Measurements from ENCODE around the gene TRMT10B. TPM values are rescaled to one million over a fixed set of nuclear protein-coding genes. Genes with fewer than 3 reads are reported as not detected.

Gene TRMT10B
- 10 to 100 TPM in 2 of 6 donors, 1 to 10 TPM in 4; 3.8 to 18.9 (median 8.3) TPM for total RNA-seq

DNA sequence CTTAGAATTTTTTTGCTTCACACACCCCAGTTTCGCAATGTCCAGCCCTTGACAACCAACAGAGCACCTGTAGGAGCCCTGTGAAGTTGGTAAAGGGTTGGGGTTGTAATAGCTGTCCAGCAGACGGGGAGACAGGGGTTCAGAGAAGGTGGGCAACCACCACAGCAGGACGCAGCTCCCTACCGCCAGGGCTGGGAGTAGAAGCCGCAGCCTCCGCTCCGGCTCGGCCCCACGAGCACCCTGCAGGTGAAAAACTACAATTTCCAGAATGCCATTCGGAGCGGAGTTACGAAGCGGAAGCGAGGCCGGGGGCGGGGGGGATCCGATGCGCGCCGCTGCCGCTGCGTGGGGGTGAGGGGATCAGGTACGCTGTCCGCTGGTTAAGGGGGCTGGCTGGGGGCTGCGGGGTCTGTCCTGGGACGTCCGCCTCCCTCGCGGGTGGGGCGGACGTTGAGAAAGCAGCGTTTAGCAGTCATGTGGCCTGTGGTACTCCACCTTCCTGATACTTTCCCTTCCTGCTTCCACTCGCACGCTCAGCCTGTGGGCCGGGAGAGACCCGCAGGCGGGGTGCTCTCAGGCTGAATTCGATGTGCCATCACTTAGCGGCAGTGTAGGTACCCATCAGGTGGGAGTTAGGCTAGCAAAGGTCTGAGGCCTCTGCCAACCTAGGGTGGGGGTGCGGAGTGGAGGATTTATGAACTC, at the start of gene TRMT10B:
Gene TRMT10B (plus strand): TSS at position 317 of the 702 bp plus-strand sequence. CDS start 8,127 bp downstream, outside the sequence.
- Histone ChIP-seq H3K9me3 (no peaks in the 10 kb centered on the region), H3K4me3 (peak within 1 kb of the TSS; percentile 29 to 84 (median 74)), H3K27ac (peak within 1 kb of the TSS; percentile 71 to 93 (median 85)), H3K27me3 (no peaks in the 10 kb centered on the region), H3K36me3 (no peaks in the 10 kb centered on the region), H3K4me1 (peaks cover 9 to 20% (median 13%) of the 10 kb centered on the region in 4 donors)
- peak; percentile 61 to 94 for DNase-seq
- peak; percentile 86 to 97 for ATAC-seq (ENCODE audit: low FRiP score in 2 of 2)
- peak in 1 of 4 donors; percentile 40 for TF ChIP-seq POLR2A (IDR thresholded peaks at IDR 0.05)
- TF ChIP-seq, protein P1, sequence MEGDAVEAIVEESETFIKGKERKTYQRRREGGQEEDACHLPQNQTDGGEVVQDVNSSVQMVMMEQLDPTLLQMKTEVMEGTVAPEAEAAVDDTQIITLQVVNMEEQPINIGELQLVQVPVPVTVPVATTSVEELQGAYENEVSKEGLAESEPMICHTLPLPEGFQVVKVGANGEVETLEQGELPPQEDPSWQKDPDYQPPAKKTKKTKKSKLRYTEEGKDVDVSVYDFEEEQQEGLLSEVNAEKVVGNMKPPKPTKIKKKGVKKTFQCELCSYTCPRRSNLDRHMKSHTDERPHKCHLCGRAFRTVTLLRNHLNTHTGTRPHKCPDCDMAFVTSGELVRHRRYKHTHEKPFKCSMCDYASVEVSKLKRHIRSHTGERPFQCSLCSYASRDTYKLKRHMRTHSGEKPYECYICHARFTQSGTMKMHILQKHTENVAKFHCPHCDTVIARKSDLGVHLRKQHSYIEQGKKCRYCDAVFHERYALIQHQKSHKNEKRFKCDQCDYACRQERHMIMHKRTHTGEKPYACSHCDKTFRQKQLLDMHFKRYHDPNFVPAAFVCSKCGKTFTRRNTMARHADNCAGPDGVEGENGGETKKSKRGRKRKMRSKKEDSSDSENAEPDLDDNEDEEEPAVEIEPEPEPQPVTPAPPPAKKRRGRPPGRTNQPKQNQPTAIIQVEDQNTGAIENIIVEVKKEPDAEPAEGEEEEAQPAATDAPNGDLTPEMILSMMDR (IDR thresholded peaks at IDR 0.05): peak in 2 of 6 experiments; percentile 13 to 37
- TF ChIP-seq EP300 (IDR thresholded peaks at IDR 0.05): no peak
- peak in 1 of 2 donors; percentile 11 for TF ChIP-seq POLR2AphosphoS5 (IDR thresholded peaks at IDR 0.05)
- 6 to 50% methylated on average over 2 to 17 of the region's 40 CpGs for WGBS, 2 donors

GRCh38 chr9:37705787-37706186, 47.8 kb upstream of the TRMT10B start:
- H3K9me3 ChIP-seq: no peaks in the 10 kb centered on the region
- H3K36me3 ChIP-seq: no peaks in the 10 kb centered on the region
- no peak for ATAC-seq (ENCODE audit: low FRiP score in 2 of 2)
- TF ChIP-seq EP300 (IDR thresholded peaks at IDR 0.05): no peak
- TF ChIP-seq POLR2A (IDR thresholded peaks at IDR 0.05): no peak
- no peak for TF ChIP-seq POLR2AphosphoS5 (IDR thresholded peaks at IDR 0.05)
- TF ChIP-seq, protein P1 (IDR thresholded peaks at IDR 0.05): no peak
- no peak overlapping the region for H3K27ac ChIP-seq
- H3K4me1 ChIP-seq: no peaks in the 10 kb centered on the region
- H3K4me3 ChIP-seq: no peak overlapping the region
- WGBS, 2 donors: 65 to 82% methylated on average over 3 of the region's 3 CpGs
- H3K27me3 ChIP-seq: no peaks in the 10 kb centered on the region
- DNase-seq: no peak

DNA sequence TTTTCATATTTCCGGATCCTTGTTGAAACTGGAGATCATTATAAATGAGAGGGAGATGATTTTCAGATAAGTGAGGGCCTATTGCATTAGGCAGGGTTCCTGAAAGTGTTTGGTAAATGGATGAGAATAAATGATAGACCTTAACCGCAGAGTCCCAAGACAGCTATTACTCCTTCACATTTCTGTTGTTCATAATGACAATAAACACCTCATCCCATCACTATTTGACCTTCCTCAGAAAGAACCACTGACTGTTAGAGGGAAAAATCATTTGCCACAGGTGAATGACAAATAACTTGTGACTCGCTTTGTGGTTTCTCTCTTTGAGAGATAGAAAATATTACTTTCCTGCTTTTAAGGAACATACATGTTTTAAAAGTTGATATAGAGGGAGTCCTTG, 47.3 kb upstream of the TRMT10B start:
- DNase-seq (no peak), ATAC-seq (ENCODE audit: low FRiP score in 2 of 2) (no peak)
- H3K27me3 ChIP-seq: no peaks in the 10 kb centered on the region
- H3K4me3 ChIP-seq: no peak overlapping the region
- TF ChIP-seq EP300 (IDR thresholded peaks at IDR 0.05) (no peak), POLR2A (IDR thresholded peaks at IDR 0.05) (no peak), POLR2AphosphoS5 (IDR thresholded peaks at IDR 0.05) (no peak)
- TF ChIP-seq, protein P1 (IDR thresholded peaks at IDR 0.05): no peak
- no peaks in the 10 kb centered on the region for H3K9me3 ChIP-seq
- H3K36me3 ChIP-seq: no peaks in the 10 kb centered on the region
- no peak overlapping the region for H3K27ac ChIP-seq
- no peaks in the 10 kb centered on the region for H3K4me1 ChIP-seq
- WGBS, 2 donors: 81 to 86% methylated on average over 3 of the region's 3 CpGs

GRCh38 chr9:37707748-37708147, 45.9 kb upstream of the TRMT10B start:
- WGBS, 2 donors: 80 to 91% methylated on average over 4 of the region's 4 CpGs
- Histone ChIP-seq H3K36me3 (no peaks in the 10 kb centered on the region), H3K4me3 (no peak overlapping the region), H3K9me3 (no peaks in the 10 kb centered on the region), H3K27me3 (no peaks in the 10 kb centered on the region), H3K4me1 (no peaks in the 10 kb centered on the region), H3K27ac (no peak overlapping the region)
- ATAC-seq (ENCODE audit: low FRiP score in 2 of 2) (no peak), DNase-seq (peak in 1 of 2 donors; percentile 1)
- TF ChIP-seq, protein P1 (IDR thresholded peaks at IDR 0.05): no peak
- TF ChIP-seq POLR2A (IDR thresholded peaks at IDR 0.05) (no peak), POLR2AphosphoS5 (IDR thresholded peaks at IDR 0.05) (no peak), EP300 (IDR thresholded peaks at IDR 0.05) (no peak)
